ENCODE data around the gene WDR36. TPM values are rescaled to one million over a fixed set of nuclear protein-coding genes. Genes with fewer than 3 reads are reported as not detected.

WDR36 gene
- polyA plus RNA-seq, 1 of the 3 experiments (the other 2 are of a cell fraction), result 6.7 TPM

GRCh38 chr5:111116550-111116949 lies 24.4 kb downstream of the WDR36 start:
- Histone ChIP-seq H3K9me3 (no peaks in the 10 kb centered on the region; the same call in 1 of the 2 replicates), H3K4me3 (ENCODE audit: low read depth in 2 of 2, low read length in 1 of 2) (no peak overlapping the region), H3K79me2 (ENCODE audit: insufficient read depth) (no peaks in the 10 kb centered on the region), H3K36me3 (replicated peaks in 1 of 2; ENCODE audit: control insufficient read depth in 1 of 2, insufficient read depth in 2 of 2, low read length in 1 of 2) (peaks cover 59 to 94% of the 10 kb centered on the region in 2 experiments), H2AFZ (ENCODE audit: low read depth) (no peak overlapping the region), H3K9me2 (no peaks in the 10 kb centered on the region), H3K4me1 (ENCODE audit: control insufficient read depth in 1 of 2, insufficient read depth in 2 of 2, low read depth in 1 of 2, low read length in 1 of 2) (no peaks in the 10 kb centered on the region), H3K27ac (ENCODE audit: low read depth in 2 of 2, low read length in 1 of 2) (no peak overlapping the region), H4K20me1 (ENCODE audit: insufficient read depth) (no peaks in the 10 kb centered on the region), H3K9ac (no peak overlapping the region), H3F3A (replicated peaks; ENCODE audit: insufficient read depth) (peaks cover 6% of the 10 kb centered on the region), H3K27me3 (ENCODE audit: insufficient read depth) (no peaks in the 10 kb centered on the region), H3K4me2 (no peak overlapping the region)
- WGBS (ENCODE audit: low lambda C conversion rate), result 95% methylated on average over 1 of the region's 1 CpG
- CTCF ChIA-PET, result interaction anchor here (0.9 kb wide), 1 partner anchor 42 kb away, joined by 3 read pairs; no protein-coding TSS in a partner anchor
- DNase-seq, result no peak
- POLR2A ChIA-PET, result no interaction called here
- no peak for TF ChIP-seq GATA2 (CRISPR knock-in tag; IDR thresholded peaks at IDR 0.05)
- TF ChIP-seq USF1 (IDR thresholded peaks at IDR 0.05; ENCODE audit: borderline replicate concordance, low read depth), result no peak
- TF ChIP-seq TAF1 (IDR thresholded peaks at IDR 0.05; ENCODE audit: borderline replicate concordance, low read depth, low read length), result no peak
- no peak for TF ChIP-seq REST (IDR thresholded peaks at IDR 0.05; ENCODE audit: low read depth, low read length)
- no peak for TF ChIP-seq IRF3 (IDR thresholded peaks at IDR 0.05; ENCODE audit: low read depth, low read length)
- no peak for TF ChIP-seq FOSL2 (IDR thresholded peaks at IDR 0.05; ENCODE audit: borderline replicate concordance, low read depth)
- no peak for TF ChIP-seq RFX5 (IDR thresholded peaks at IDR 0.05; ENCODE audit: low read length)

DNA sequence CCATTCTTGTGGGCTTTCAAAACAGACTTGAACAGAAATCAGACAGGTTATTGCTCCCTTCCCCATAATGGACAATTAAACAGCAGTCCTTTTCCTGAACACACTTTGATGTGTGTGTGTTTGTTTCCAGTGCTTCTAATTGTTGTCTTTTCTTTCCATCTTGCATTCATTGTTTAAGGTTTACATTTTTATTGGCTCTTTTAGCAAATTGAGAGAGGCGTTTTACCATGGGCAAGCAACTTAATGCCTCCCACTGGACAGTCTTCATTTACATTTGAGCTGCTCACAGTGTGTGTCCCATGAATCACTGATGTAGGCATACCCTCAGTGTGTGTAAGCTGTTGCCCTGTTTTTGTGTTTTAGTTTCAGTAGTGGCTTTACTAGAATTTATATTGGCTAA lies 25.0 kb downstream of the WDR36 start:
- peaks cover 59 to 94% of the 10 kb centered on the region in 2 experiments for H3K36me3 ChIP-seq (replicated peaks in 1 of 2; ENCODE audit: control insufficient read depth in 1 of 2, insufficient read depth in 2 of 2, low read length in 1 of 2)
- POLR2A ChIA-PET, result no interaction called here
- DNase-seq, result no peak
- no peak for TF ChIP-seq GABPA (IDR thresholded peaks at IDR 0.05; ENCODE audit: low read depth)
- TF ChIP-seq SIN3A (IDR thresholded peaks at IDR 0.05; ENCODE audit: borderline replicate concordance, low read depth, low read length), result no peak
- no peak for TF ChIP-seq POLR2AphosphoS5 (IDR thresholded peaks at IDR 0.05; ENCODE audit: low read depth, low read length)
- no peak for TF ChIP-seq NFIC (IDR thresholded peaks at IDR 0.05; ENCODE audit: borderline replicate concordance)
- TF ChIP-seq MEF2A (IDR thresholded peaks at IDR 0.05; ENCODE audit: borderline replicate concordance, low read depth), result no peak
- TF ChIP-seq JUND (IDR thresholded peaks at IDR 0.05), result no peak
- no peak for TF ChIP-seq NRF1 (IDR thresholded peaks at IDR 0.05; ENCODE audit: low read depth, low read length)
- H3K4me3 ChIP-seq (ENCODE audit: low read depth in 2 of 2, low read length in 1 of 2), result no peak overlapping the region
- H3K79me2 ChIP-seq (ENCODE audit: insufficient read depth), result no peaks in the 10 kb centered on the region
- WGBS (ENCODE audit: low lambda C conversion rate), result 85% methylated on average over 1 of the region's 1 CpG
- no peaks in the 10 kb centered on the region for H4K20me1 ChIP-seq (ENCODE audit: insufficient read depth)
- peaks cover 6% of the 10 kb centered on the region for H3F3A ChIP-seq (replicated peaks; ENCODE audit: insufficient read depth)
- no peak overlapping the region for H3K4me2 ChIP-seq
- no peak overlapping the region for H3K27ac ChIP-seq (ENCODE audit: low read depth in 2 of 2, low read length in 1 of 2)
- H2AFZ ChIP-seq (ENCODE audit: low read depth), result no peak overlapping the region
- CTCF ChIA-PET, result interaction anchor here (0.9 kb wide), 1 partner anchor 43 kb away, joined by 3 read pairs; no protein-coding TSS in a partner anchor
- H3K4me1 ChIP-seq (ENCODE audit: control insufficient read depth in 1 of 2, insufficient read depth in 2 of 2, low read depth in 1 of 2, low read length in 1 of 2), result no peaks in the 10 kb centered on the region
- no peaks in the 10 kb centered on the region for H3K9me2 ChIP-seq
- no peaks in the 10 kb centered on the region for H3K27me3 ChIP-seq (ENCODE audit: insufficient read depth)
- no peaks in the 10 kb centered on the region; the same call in 1 of the 2 replicates for H3K9me3 ChIP-seq
- H3K9ac ChIP-seq, result no peak overlapping the region

All from SK-N-SH (cell line).